ENCODE measurements around the gene DNASE1L2.
A peak's percentile ranks its signal among the peaks of the same experiment; 100 is the strongest.

Gene DNASE1L2

GRCh38 chr16:2226918-2227317 is 9.3 kb upstream of the DNASE1L2 start:
- H3K4me3 Mint-ChIP-seq = no peak overlapping the region
- no peak for DNase-seq
- H3K4me1 Mint-ChIP-seq (ENCODE audit: low read depth) = peaks cover 23% of the 10 kb centered on the region
- H3K27me3 Mint-ChIP-seq = no peaks in the 10 kb centered on the region
- H3K27ac Mint-ChIP-seq = no peak overlapping the region
- no peaks in the 10 kb centered on the region for H3K9me3 Mint-ChIP-seq
- peaks cover 54% of the 10 kb centered on the region for H3K36me3 Mint-ChIP-seq (ENCODE audit: low read depth)

- H3K4me3 Mint-ChIP-seq = no peak overlapping the region
- no peaks in the 10 kb centered on the region for H3K27me3 Mint-ChIP-seq
- peaks cover 61% of the 10 kb centered on the region for H3K36me3 Mint-ChIP-seq (ENCODE audit: low read depth)
- H3K27ac Mint-ChIP-seq = no peak overlapping the region
- H3K9me3 Mint-ChIP-seq = no peaks in the 10 kb centered on the region
- peaks cover 21% of the 10 kb centered on the region for H3K4me1 Mint-ChIP-seq (ENCODE audit: low read depth)
- DNase-seq = no peak
Measured at GRCh38 chr16:2228161-2228824, 8.0 kb upstream of the DNASE1L2 start.

GRCh38 chr16:2229091-2229490 is 7.2 kb upstream of the DNASE1L2 start:
- peaks cover 66% of the 10 kb centered on the region for H3K36me3 Mint-ChIP-seq (ENCODE audit: low read depth)
- no peak for DNase-seq
- H3K4me3 Mint-ChIP-seq = no peak overlapping the region
- H3K9me3 Mint-ChIP-seq = no peaks in the 10 kb centered on the region
- H3K4me1 Mint-ChIP-seq (ENCODE audit: low read depth) = peaks cover 21% of the 10 kb centered on the region
- no peak overlapping the region for H3K27ac Mint-ChIP-seq
- H3K27me3 Mint-ChIP-seq = no peaks in the 10 kb centered on the region

- no peaks in the 10 kb centered on the region for H3K27me3 Mint-ChIP-seq
- no peak for DNase-seq
- no peak overlapping the region for H3K4me3 Mint-ChIP-seq
- no peaks in the 10 kb centered on the region for H3K9me3 Mint-ChIP-seq
- H3K36me3 Mint-ChIP-seq (ENCODE audit: low read depth) = peaks cover 69% of the 10 kb centered on the region
- H3K27ac Mint-ChIP-seq = no peak overlapping the region
- peaks cover 16% of the 10 kb centered on the region for H3K4me1 Mint-ChIP-seq (ENCODE audit: low read depth)
Measured at GRCh38 chr16:2229632-2230250, 6.5 kb upstream of the DNASE1L2 start.

- Mint-ChIP-seq H3K9me3 (no peaks in the 10 kb centered on the region), H3K36me3 (ENCODE audit: low read depth) (peaks cover 76% of the 10 kb centered on the region), H3K4me3 (no peak overlapping the region), H3K27me3 (peaks cover 1% of the 10 kb centered on the region), H3K27ac (no peak overlapping the region), H3K4me1 (ENCODE audit: low read depth) (peaks cover 12% of the 10 kb centered on the region)
- DNase-seq = no peak
Measured at GRCh38 chr16:2230376-2230775, 5.9 kb upstream of the DNASE1L2 start.

GRCh38 chr16:2231016-2231931 is 5.0 kb upstream of the DNASE1L2 start:
- Mint-ChIP-seq H3K9me3 (no peaks in the 10 kb centered on the region), H3K27ac (no peak overlapping the region), H3K27me3 (peaks cover 3% of the 10 kb centered on the region), H3K4me1 (ENCODE audit: low read depth) (peaks cover 8% of the 10 kb centered on the region), H3K36me3 (ENCODE audit: low read depth) (peaks cover 78% of the 10 kb centered on the region), H3K4me3 (no peak overlapping the region)
- DNase-seq = no peak

GRCh38 chr16:2232094-2232990 is 3.9 kb upstream of the DNASE1L2 start:
- H3K4me3 Mint-ChIP-seq = no peak overlapping the region
- DNase-seq = no peak
- peaks cover 71% of the 10 kb centered on the region for H3K36me3 Mint-ChIP-seq (ENCODE audit: low read depth)
- H3K9me3 Mint-ChIP-seq = no peaks in the 10 kb centered on the region
- H3K4me1 Mint-ChIP-seq (ENCODE audit: low read depth) = peaks cover 3% of the 10 kb centered on the region
- H3K27me3 Mint-ChIP-seq = peaks cover 3% of the 10 kb centered on the region
- no peak overlapping the region for H3K27ac Mint-ChIP-seq

GRCh38 chr16:2233046-2233775 is 3.0 kb upstream of the DNASE1L2 start:
- Mint-ChIP-seq H3K4me3 (no peak overlapping the region), H3K36me3 (ENCODE audit: low read depth) (peaks cover 65% of the 10 kb centered on the region), H3K9me3 (no peaks in the 10 kb centered on the region), H3K4me1 (ENCODE audit: low read depth) (peaks cover 3% of the 10 kb centered on the region), H3K27ac (no peak overlapping the region), H3K27me3 (peaks cover 3% of the 10 kb centered on the region)
- no peak for DNase-seq

GRCh38 chr16:2233872-2234812 is 2.1 kb upstream of the DNASE1L2 start:
- Mint-ChIP-seq H3K27ac (peak overlapping the region; percentile 11), H3K4me3 (no peak overlapping the region), H3K27me3 (peaks cover 3% of the 10 kb centered on the region), H3K36me3 (ENCODE audit: low read depth) (peaks cover 61% of the 10 kb centered on the region), H3K4me1 (ENCODE audit: low read depth) (peaks cover 3% of the 10 kb centered on the region), H3K9me3 (no peaks in the 10 kb centered on the region)
- DNase-seq = no peak

GRCh38 chr16:2234813-2235170 is 1.5 kb upstream of the DNASE1L2 start:
- H3K4me3 Mint-ChIP-seq = no peak overlapping the region
- peaks cover 61% of the 10 kb centered on the region for H3K36me3 Mint-ChIP-seq (ENCODE audit: low read depth)
- peaks cover 3% of the 10 kb centered on the region for H3K27me3 Mint-ChIP-seq
- H3K4me1 Mint-ChIP-seq (ENCODE audit: low read depth) = peaks cover 3% of the 10 kb centered on the region
- DNase-seq = no peak
- H3K9me3 Mint-ChIP-seq = no peaks in the 10 kb centered on the region
- no peak overlapping the region for H3K27ac Mint-ChIP-seq

GRCh38 chr16:2235234-2235651 is 1.0 kb upstream of the DNASE1L2 start:
- H3K27ac Mint-ChIP-seq = peak overlapping the region; percentile 55
- no peak overlapping the region for H3K4me3 Mint-ChIP-seq
- no peaks in the 10 kb centered on the region for H3K9me3 Mint-ChIP-seq
- peaks cover 3% of the 10 kb centered on the region for H3K4me1 Mint-ChIP-seq (ENCODE audit: low read depth)
- no peak for DNase-seq
- peaks cover 3% of the 10 kb centered on the region for H3K27me3 Mint-ChIP-seq
- H3K36me3 Mint-ChIP-seq (ENCODE audit: low read depth) = peaks cover 58% of the 10 kb centered on the region

- DNase-seq = no peak
Measured at GRCh38 chr16:2235695-2236336, 428 bp upstream of the DNASE1L2 start.

More at GRCh38 chr16:2235695-2236336, 428 bp upstream of the DNASE1L2 start:
- H3K9me3 Mint-ChIP-seq = no peaks in the 10 kb centered on the region
- no peak overlapping the region for H3K4me3 Mint-ChIP-seq
- peaks cover 53% of the 10 kb centered on the region for H3K36me3 Mint-ChIP-seq (ENCODE audit: low read depth)
- no peak overlapping the region for H3K27ac Mint-ChIP-seq
- peaks cover 3% of the 10 kb centered on the region for H3K27me3 Mint-ChIP-seq
- peaks cover 3% of the 10 kb centered on the region for H3K4me1 Mint-ChIP-seq (ENCODE audit: low read depth)

Measured in activated T-cell treated with anti-CD3 and anti-CD28 coated beads, Interleukin-2, amount 50 U/mL, for 24 hours (primary cell).